Liver (tissue), 2 donors: ENCODE data around the gene PTMA.
A peak's percentile ranks its signal among the peaks of the same experiment; 100 is the strongest.

Experiments used
- REST ChIP-seq: IDR thresholded peaks from 2 replicates; pipeline ENCODE4 v1.6.1; 2016; ENCODE audit warnings: antibody characterized with exemption, mild to moderate bottlenecking
- YY1 ChIP-seq: IDR thresholded peaks from 2 replicates; pipeline ENCODE4 v1.6.1; 2016; ENCODE audit warnings: antibody characterized with exemption, mild to moderate bottlenecking
- TF ChIP-seq, protein P1 (sequence below): fragments of 150-350 bp; IDR thresholded peaks from 2 replicates; pipeline ENCODE4 v1.5.1; 2017; ENCODE audit warnings: improper control_type of control experiment, low read depth, low read length; ENCODE audit not compliant: missing input control
- donor health status: healthy.

- TF ChIP-seq YY1 (peak; percentile 17), REST (peak; percentile 95)
- TF ChIP-seq, protein P1, sequence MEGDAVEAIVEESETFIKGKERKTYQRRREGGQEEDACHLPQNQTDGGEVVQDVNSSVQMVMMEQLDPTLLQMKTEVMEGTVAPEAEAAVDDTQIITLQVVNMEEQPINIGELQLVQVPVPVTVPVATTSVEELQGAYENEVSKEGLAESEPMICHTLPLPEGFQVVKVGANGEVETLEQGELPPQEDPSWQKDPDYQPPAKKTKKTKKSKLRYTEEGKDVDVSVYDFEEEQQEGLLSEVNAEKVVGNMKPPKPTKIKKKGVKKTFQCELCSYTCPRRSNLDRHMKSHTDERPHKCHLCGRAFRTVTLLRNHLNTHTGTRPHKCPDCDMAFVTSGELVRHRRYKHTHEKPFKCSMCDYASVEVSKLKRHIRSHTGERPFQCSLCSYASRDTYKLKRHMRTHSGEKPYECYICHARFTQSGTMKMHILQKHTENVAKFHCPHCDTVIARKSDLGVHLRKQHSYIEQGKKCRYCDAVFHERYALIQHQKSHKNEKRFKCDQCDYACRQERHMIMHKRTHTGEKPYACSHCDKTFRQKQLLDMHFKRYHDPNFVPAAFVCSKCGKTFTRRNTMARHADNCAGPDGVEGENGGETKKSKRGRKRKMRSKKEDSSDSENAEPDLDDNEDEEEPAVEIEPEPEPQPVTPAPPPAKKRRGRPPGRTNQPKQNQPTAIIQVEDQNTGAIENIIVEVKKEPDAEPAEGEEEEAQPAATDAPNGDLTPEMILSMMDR = no peak
Measured at GRCh38 chr2:231707927-231708772, at the start of gene PTMA.
